ENCODE data around the gene SOX15.

The SOX15 gene

GRCh38 chr17:7613769-7614424, 24.0 kb upstream of the SOX15 start:
- Histone ChIP-seq H3K9ac (ENCODE audit: low read length) (peak overlapping the region; percentile 63), H3K4me3 (ENCODE audit: low read length) (peak overlapping the region; percentile 76), H3K4me2 (ENCODE audit: low read depth, low read length) (peak overlapping the region; percentile 81), H2AFZ (ENCODE audit: low read length) (peak overlapping the region; percentile 35; the same call in 1 of the 2 replicates), H3F3A (ENCODE audit: insufficient read depth, low read length) (no peaks in the 10 kb centered on the region), H3K36me3 (replicated peaks; ENCODE audit: insufficient read depth, low read length) (no peaks in the 10 kb centered on the region), H3K27me3 (replicated peaks; ENCODE audit: insufficient read depth, low read length) (no peaks in the 10 kb centered on the region), H3K27ac (ENCODE audit: low read length) (peak overlapping the region; percentile 16; the same call in 1 of the 2 replicates), H3K9me3 (replicated peaks; ENCODE audit: insufficient read depth, low read length) (no peaks in the 10 kb centered on the region), H4K20me1 (ENCODE audit: insufficient read depth, low read length) (no peaks in the 10 kb centered on the region), H3K4me1 (ENCODE audit: low read length) (0 out of 2 replicates have a peak, but pooled peaks cover 7% of the 10 kb centered on the region), H3K9me2 (replicated peaks; ENCODE audit: insufficient read depth, low read length) (no peaks in the 10 kb centered on the region), H3K79me2 (ENCODE audit: low read length) (peaks cover 42% of the 10 kb centered on the region)
- DNase-seq = peak; percentile 11
- TF ChIP-seq EZH2phosphoT487 (IDR thresholded peaks at IDR 0.05; ENCODE audit: low read length) (no peak), CTCF (IDR thresholded peaks at IDR 0.05; ENCODE audit: low read length) (0 out of 2 replicates have a peak, but pooled peaks have one; percentile 9)

- H3F3A ChIP-seq (ENCODE audit: insufficient read depth, low read length) = no peaks in the 10 kb centered on the region
- no peak overlapping the region for H3K4me2 ChIP-seq (ENCODE audit: low read depth, low read length)
- DNase-seq = no peak
- H2AFZ ChIP-seq (ENCODE audit: low read length) = no peak overlapping the region
- H3K27me3 ChIP-seq (replicated peaks; ENCODE audit: insufficient read depth, low read length) = no peaks in the 10 kb centered on the region
- H3K36me3 ChIP-seq (replicated peaks; ENCODE audit: insufficient read depth, low read length) = no peaks in the 10 kb centered on the region
- peaks cover 47% of the 10 kb centered on the region for H3K79me2 ChIP-seq (ENCODE audit: low read length)
- H4K20me1 ChIP-seq (ENCODE audit: insufficient read depth, low read length) = no peaks in the 10 kb centered on the region
- TF ChIP-seq EZH2 (optimal IDR thresholded peaks at IDR 0.05; ENCODE audit: low read depth, low read length) = no peak
- no peak for TF ChIP-seq CTCF (IDR thresholded peaks at IDR 0.05; ENCODE audit: low read length)
- no peak for TF ChIP-seq EZH2phosphoT487 (IDR thresholded peaks at IDR 0.05; ENCODE audit: low read length)
- H3K9me2 ChIP-seq (replicated peaks; ENCODE audit: insufficient read depth, low read length) = no peaks in the 10 kb centered on the region
- no peak overlapping the region for H3K4me3 ChIP-seq (ENCODE audit: low read length)
- no peaks in the 10 kb centered on the region for H3K9me3 ChIP-seq (replicated peaks; ENCODE audit: insufficient read depth, low read length)
- no peak overlapping the region for H3K9ac ChIP-seq (ENCODE audit: low read length)
- no peak overlapping the region for H3K27ac ChIP-seq (ENCODE audit: low read length)
- H3K4me1 ChIP-seq (ENCODE audit: low read length) = 0 out of 2 replicates have a peak, but pooled peaks cover 7% of the 10 kb centered on the region
Measured at GRCh38 chr17:7612294-7612640, 22.4 kb upstream of the SOX15 start.

- Histone ChIP-seq H3K4me3 (ENCODE audit: low read length) (no peak overlapping the region), H3K27ac (ENCODE audit: low read length) (no peak overlapping the region), H3K9ac (ENCODE audit: low read length) (no peak overlapping the region), H3K79me2 (ENCODE audit: low read length) (peaks cover 47% of the 10 kb centered on the region), H3K9me2 (replicated peaks; ENCODE audit: insufficient read depth, low read length) (no peaks in the 10 kb centered on the region), H3K4me2 (ENCODE audit: low read depth, low read length) (no peak overlapping the region), H4K20me1 (ENCODE audit: insufficient read depth, low read length) (no peaks in the 10 kb centered on the region), H3K4me1 (ENCODE audit: low read length) (0 out of 2 replicates have a peak, but pooled peaks cover 7% of the 10 kb centered on the region), H3K27me3 (replicated peaks; ENCODE audit: insufficient read depth, low read length) (no peaks in the 10 kb centered on the region), H3F3A (ENCODE audit: insufficient read depth, low read length) (no peaks in the 10 kb centered on the region), H3K9me3 (replicated peaks; ENCODE audit: insufficient read depth, low read length) (no peaks in the 10 kb centered on the region), H3K36me3 (replicated peaks; ENCODE audit: insufficient read depth, low read length) (no peaks in the 10 kb centered on the region), H2AFZ (ENCODE audit: low read length) (no peak overlapping the region)
- no peak for DNase-seq
- TF ChIP-seq EZH2phosphoT487 (IDR thresholded peaks at IDR 0.05; ENCODE audit: low read length) = no peak
- TF ChIP-seq CTCF (IDR thresholded peaks at IDR 0.05; ENCODE audit: low read length) = no peak
- TF ChIP-seq EZH2 (optimal IDR thresholded peaks at IDR 0.05; ENCODE audit: low read depth, low read length) = no peak
Measured at GRCh38 chr17:7611635-7612293, 21.9 kb upstream of the SOX15 start.
